AG04449 (cell line): ENCODE results near the gene DNM3.

ENCODE experiments used
- CTCF ChIA-PET: fragments of 350-600 bp; formaldehyde crosslinking; extraction: SDS; loops from one replicate; lab custom pipeline; 2021; ENCODE audit warnings: antibody characterized with exemption; lab: Yijun Ruan, JAX
- POLR2A ChIA-PET: fragments of 400-600, 350-600 bp; formaldehyde crosslinking; extraction: SDS; loops from one replicate; lab custom pipeline; 2020; ENCODE audit warnings: antibody characterized with exemption, inconsistent platforms; lab: Yijun Ruan, JAX
- DNase-seq: peaks from one replicate; pipeline ENCODE4 v3.0.0-alpha.2; 2010; ENCODE audit warnings: low read depth, low spot score
- H3K4me3 ChIP-seq: 2 replicates; pipeline ENCODE4 v1.5.1; 2011; ENCODE audit warnings: low read depth, mild to moderate bottlenecking, control low read depth, low read length
- TF ChIP-seq, protein P1 (sequence below): IDR thresholded peaks from one replicate; pipeline ENCODE4 v1.5.1; 2011; ENCODE audit warnings: mild to moderate bottlenecking, moderate library complexity, low read length, control low read depth, inconsistent platforms; ENCODE audit not compliant: insufficient read depth; ENCODE audit errors: missing control alignments

The DNM3 gene

DNA sequence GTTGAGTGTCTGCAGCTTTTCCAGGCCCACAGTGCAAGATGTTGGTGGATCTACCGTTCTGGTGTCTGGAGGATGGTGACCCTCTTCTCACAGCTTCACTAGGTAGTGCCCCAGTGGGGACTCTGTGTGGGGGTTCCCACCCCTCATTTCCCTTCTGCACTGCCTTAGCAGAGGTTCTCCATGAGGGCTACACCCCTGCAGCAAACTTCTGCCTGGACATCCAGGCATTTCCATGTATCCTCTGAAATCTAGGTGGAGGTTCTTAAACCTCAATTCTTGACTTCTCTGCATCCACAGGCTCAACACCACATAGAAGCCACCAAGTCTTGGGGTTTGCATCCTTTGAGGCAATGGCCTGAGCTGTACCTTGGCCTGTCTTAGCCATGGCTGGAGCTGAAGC is 14.3 kb upstream of the DNM3 start:
- CTCF ChIA-PET, result no interaction called here
- TF ChIP-seq, protein P1, sequence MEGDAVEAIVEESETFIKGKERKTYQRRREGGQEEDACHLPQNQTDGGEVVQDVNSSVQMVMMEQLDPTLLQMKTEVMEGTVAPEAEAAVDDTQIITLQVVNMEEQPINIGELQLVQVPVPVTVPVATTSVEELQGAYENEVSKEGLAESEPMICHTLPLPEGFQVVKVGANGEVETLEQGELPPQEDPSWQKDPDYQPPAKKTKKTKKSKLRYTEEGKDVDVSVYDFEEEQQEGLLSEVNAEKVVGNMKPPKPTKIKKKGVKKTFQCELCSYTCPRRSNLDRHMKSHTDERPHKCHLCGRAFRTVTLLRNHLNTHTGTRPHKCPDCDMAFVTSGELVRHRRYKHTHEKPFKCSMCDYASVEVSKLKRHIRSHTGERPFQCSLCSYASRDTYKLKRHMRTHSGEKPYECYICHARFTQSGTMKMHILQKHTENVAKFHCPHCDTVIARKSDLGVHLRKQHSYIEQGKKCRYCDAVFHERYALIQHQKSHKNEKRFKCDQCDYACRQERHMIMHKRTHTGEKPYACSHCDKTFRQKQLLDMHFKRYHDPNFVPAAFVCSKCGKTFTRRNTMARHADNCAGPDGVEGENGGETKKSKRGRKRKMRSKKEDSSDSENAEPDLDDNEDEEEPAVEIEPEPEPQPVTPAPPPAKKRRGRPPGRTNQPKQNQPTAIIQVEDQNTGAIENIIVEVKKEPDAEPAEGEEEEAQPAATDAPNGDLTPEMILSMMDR, result no peak
- POLR2A ChIA-PET, result no interaction called here
- H3K4me3 ChIP-seq, result no peak overlapping the region
- DNase-seq, result no peak

GRCh38 chr1:171828794-171829193 is 12.5 kb upstream of the DNM3 start:
- H3K4me3 ChIP-seq, result no peak overlapping the region
- DNase-seq, result no peak
- TF ChIP-seq, protein P1, result no peak
- POLR2A ChIA-PET, result no interaction called here
- CTCF ChIA-PET, result no interaction called here

DNA sequence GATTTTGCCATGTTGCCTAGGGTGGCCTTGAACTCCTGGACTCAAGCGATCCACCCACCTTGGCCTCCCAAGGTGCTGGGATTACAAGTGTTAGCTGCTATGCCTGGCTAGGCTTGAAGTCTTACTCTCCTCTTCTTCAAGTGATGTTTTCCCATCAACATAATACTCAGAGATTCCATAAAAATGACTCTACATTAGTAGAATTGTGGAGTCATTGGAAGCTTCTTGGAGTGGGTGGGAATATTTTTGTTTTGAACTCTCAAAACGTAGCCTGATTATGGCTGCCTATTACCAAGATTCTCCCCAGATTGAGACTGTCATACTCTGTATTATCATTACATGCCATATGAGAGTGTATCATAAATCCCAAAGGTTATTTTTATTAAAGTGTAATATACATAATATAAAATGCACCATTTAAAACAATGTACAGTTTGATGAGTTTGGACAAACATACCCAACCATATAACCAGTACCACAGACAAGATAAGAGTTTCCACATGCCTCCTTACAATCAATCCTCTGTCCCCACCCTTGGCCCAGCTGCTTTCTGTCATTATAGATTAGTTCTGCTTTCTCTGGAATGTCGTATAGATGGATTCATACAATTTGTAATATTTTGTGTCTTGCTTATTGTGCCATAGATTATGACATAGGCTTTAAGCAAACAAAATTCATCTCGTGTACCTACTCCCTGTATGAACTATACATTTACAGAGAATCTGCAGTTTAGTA is 8.0 kb upstream of the DNM3 start:
- ChIA-PET CTCF (interaction anchor here (1.6 to 2.5 kb wide), 2 partner anchors 33 to 151 kb away, joined by 3 to 8 read pairs; no protein-coding TSS in a partner anchor), POLR2A (no interaction called here)
- TF ChIP-seq, protein P1, result no peak
- DNase-seq, result no peak
- H3K4me3 ChIP-seq, result no peak overlapping the region

DNA sequence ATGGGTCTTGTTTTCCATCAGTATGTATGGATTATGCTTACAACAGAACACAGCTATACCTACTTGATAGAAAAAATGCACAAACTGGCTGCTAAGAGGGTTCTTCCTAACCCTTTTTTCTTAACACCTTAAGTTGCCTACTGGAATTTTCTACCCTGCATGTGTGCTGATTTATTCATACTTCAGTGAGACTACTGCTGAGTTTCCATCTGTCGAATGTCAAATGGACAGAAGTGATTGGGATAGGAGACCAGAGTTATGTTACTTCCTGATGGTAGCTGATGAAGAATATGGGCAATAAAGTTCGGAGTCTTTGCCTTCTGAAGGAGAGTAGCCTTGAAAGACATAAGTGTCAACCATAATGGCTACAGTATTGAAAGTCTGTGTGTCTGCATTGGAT is 6.5 kb upstream of the DNM3 start:
- CTCF ChIA-PET, result interaction anchor here (2.5 kb wide), 1 partner anchor 150 kb away, joined by 8 read pairs; no protein-coding TSS in a partner anchor
- POLR2A ChIA-PET, result no interaction called here
- no peak overlapping the region for H3K4me3 ChIP-seq
- TF ChIP-seq, protein P1, result no peak
- DNase-seq, result no peak

DNA sequence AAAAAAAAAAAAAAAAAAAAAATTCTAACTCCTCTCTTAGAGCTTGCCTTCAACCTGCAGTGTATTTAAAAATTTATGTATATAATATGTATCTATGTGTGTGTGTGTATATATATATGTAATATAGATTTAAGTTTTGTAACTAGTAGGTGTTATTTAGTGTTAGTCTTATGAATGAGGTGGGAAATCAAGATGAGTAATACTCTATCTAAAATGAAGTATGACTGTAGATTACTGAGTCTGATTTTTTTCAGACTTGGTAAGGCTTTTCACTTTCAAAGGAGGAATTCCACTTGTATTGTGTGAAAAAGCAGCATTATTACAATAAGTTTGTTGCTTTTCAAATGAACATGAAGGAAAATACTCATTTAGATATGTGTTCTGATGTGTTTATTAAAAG is 5.4 kb upstream of the DNM3 start:
- ChIA-PET CTCF (no interaction called here), POLR2A (no interaction called here)
- TF ChIP-seq, protein P1, result no peak
- no peak overlapping the region for H3K4me3 ChIP-seq
- DNase-seq, result no peak

GRCh38 chr1:171841931-171842761 is 848 bp downstream of the DNM3 start:
- TF ChIP-seq, protein P1, result no peak
- DNase-seq, result no peak
- ChIA-PET CTCF (interaction anchor here (1.1 to 1.3 kb wide), 2 partner anchors 16 to 40 kb away, joined by 3 to 4 read pairs; no protein-coding TSS in a partner anchor), POLR2A (interaction anchor here (0.5 to 1.0 kb wide), 2 partner anchors 12 to 102 kb away, joined by 3 to 5 read pairs; no protein-coding TSS in a partner anchor)
- peak overlapping the region; percentile 75 for H3K4me3 ChIP-seq
